Activated CD8-positive, alpha-beta T cell treated with anti-CD3 and anti-CD28 coated beads for 36 hours (primary cell): Measurements from ENCODE around the gene VEGFB. TPM values are rescaled to one million over a fixed set of nuclear protein-coding genes. Genes with fewer than 3 reads are reported as not detected.
A peak's percentile ranks its signal among the peaks of the same experiment; 100 is the strongest.

Experiments
- ATAC-seq: fragments of 200-7000 bp; cut with Tn5 transposase; one replicate; pipeline ENCODE4 v1.10.0; 2021; ENCODE audit warnings: mild to moderate bottlenecking, moderate library complexity
- CTCF ChIA-PET: fragments of 350-600 bp; sonication (Branson Sonifier 250); formaldehyde crosslinking; loops from one replicate; lab custom pipeline; 2021; ENCODE audit warnings: antibody characterized with exemption; lab: Charles Lee
- POLR2A ChIA-PET: fragments of 350-600 bp; sonication (Branson Sonifier 250); formaldehyde crosslinking; loops from one replicate; lab custom pipeline; 2021; ENCODE audit warnings: antibody characterized with exemption; lab: Charles Lee
- DNase-seq: peaks from one replicate; pipeline ENCODE4 v3.0.0-alpha.2; 2020
- H3K27ac Mint-ChIP-seq: one replicate; pipeline ENCODE4 v1.8.0; 2021; ENCODE audit warnings: mild to moderate bottlenecking, mixed read lengths
- H3K27me3 Mint-ChIP-seq: one replicate; pipeline ENCODE4 v1.8.0; 2021; ENCODE audit warnings: mixed read lengths
- H3K36me3 Mint-ChIP-seq: one replicate; pipeline ENCODE4 v1.8.0; 2021; ENCODE audit warnings: low read depth, mixed read lengths
- H3K4me1 Mint-ChIP-seq: one replicate; pipeline ENCODE4 v1.8.0; 2021; ENCODE audit warnings: low read depth, mixed read lengths
- H3K4me3 Mint-ChIP-seq: one replicate; pipeline ENCODE4 v1.8.0; 2021; ENCODE audit warnings: mild to moderate bottlenecking, moderate library complexity, mixed read lengths
- H3K9me3 Mint-ChIP-seq: one replicate; pipeline ENCODE4 v1.8.0; 2021; ENCODE audit warnings: mixed read lengths
- CTCF ChIP-seq: fragments of 200-600 bp; IDR thresholded peaks from one replicate; pipeline ENCODE4 v1.8.0; 2022; ENCODE audit warnings: antibody characterized with exemption, mild to moderate bottlenecking
- intact Hi-C: fragments of 100-400 bp; cut with micrococcal nuclease; formaldehyde crosslinking; loops from one replicate; pipeline ENCODE4 v1.10.0; 2022
- total RNA-seq, 2 experiments: library from RNA; stranded (reverse); gene quantifications; one replicate each; pipeline ENCODE4 v1.2.3, GENCODE V29; 2021

The VEGFB gene
- total RNA-seq, 2 experiments from 2014 or later = 86.6 to 104 TPM

DNA sequence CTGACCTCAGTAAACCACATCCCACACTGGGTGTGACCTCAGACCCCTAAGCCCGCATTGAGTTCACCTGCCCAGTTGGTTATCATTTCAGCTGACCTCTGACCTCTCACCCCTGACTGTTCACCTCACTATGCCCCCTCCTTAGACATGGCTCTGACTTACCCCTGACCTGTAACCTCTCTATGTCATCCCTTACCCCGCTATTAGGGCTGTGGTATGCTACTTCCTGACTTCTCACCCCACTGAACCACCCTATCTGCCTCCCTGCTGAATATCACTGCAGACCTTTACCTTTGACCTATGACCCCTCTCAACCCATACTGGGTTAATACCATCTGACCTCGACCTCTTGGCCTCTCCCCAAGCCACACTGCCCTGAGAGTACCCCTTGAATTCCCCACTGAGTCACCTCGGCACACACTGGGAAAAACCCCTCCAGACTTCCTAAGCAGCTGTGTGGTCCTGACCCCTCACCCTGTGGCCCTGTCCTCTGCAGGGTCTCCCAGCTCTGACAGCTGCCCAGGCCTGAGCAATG lies 25.2 kb downstream of the VEGFB start:
- H3K4me3 Mint-ChIP-seq = no peak overlapping the region
- CTCF ChIA-PET = interaction anchor here (1.6 kb wide), 1 partner anchor 24 kb away, joined by 3 read pairs; the partner anchor contains the start of gene BAD

DNA sequence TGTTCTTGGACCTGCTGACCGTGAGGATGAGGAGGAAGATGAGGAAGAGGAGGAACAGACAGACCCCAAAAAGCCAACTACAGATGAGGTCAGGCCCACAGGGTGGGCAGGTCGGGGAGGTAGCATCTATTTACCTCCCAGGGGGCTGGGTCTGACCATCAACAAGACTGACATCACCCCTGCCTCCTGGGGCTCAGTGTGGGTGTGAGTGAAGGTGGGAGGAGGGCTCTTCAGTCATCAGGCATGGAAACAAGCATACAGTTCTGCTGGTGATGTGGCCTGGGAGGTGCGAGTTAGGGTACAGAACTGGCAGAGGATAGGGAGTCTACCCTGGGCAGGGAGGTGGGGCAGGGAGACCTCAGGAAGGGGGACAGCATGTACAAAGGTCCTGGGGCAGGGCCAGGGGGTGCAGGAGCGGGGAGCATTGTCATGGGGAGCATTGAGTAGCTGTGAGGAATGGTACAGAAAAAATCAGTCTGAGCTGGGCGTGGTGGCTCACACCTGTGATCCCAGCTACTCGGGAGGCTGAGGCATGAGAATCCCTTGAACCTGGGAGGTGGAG lies 25.8 kb downstream of the VEGFB start:
- CTCF ChIA-PET = interaction anchor here (1.8 kb wide), 1 partner anchor 9 kb away, joined by 8 read pairs; the partner anchor contains the start of gene PLCB3
- H3K4me3 Mint-ChIP-seq = no peak overlapping the region
- H3K27ac Mint-ChIP-seq = peak overlapping the region; percentile 32
- peaks cover 14% of the 10 kb centered on the region for H3K36me3 Mint-ChIP-seq
- POLR2A ChIA-PET = interaction anchor here (2.1 to 2.7 kb wide), 2 partner anchors 8 to 17 kb away, joined by 6 to 14 read pairs; no protein-coding TSS in a partner anchor
- H3K9me3 Mint-ChIP-seq = no peaks in the 10 kb centered on the region
- DNase-seq (no peak), ATAC-seq (peak; percentile 37)
- no peaks in the 10 kb centered on the region for H3K27me3 Mint-ChIP-seq
- H3K4me1 Mint-ChIP-seq = peaks cover 12% of the 10 kb centered on the region
- no peak for TF ChIP-seq CTCF
- intact Hi-C loops = no loop called here

More for the DNA sequence above, 25.2 kb downstream of the VEGFB start:
- Mint-ChIP-seq H3K4me1 (peaks cover 12% of the 10 kb centered on the region), H3K27me3 (no peaks in the 10 kb centered on the region), H3K27ac (peak overlapping the region; percentile 32), H3K9me3 (no peaks in the 10 kb centered on the region), H3K36me3 (peaks cover 14% of the 10 kb centered on the region)
- intact Hi-C loops = no loop called here
- peak; percentile 40 for ATAC-seq
- TF ChIP-seq CTCF = no peak
- DNase-seq = no peak
- POLR2A ChIA-PET = interaction anchor here (0.6 to 2.7 kb wide), 3 partner anchors 9 to 74 kb away, joined by 4 to 14 read pairs (median 6); partner anchors contain the start of gene STIP1

DNA sequence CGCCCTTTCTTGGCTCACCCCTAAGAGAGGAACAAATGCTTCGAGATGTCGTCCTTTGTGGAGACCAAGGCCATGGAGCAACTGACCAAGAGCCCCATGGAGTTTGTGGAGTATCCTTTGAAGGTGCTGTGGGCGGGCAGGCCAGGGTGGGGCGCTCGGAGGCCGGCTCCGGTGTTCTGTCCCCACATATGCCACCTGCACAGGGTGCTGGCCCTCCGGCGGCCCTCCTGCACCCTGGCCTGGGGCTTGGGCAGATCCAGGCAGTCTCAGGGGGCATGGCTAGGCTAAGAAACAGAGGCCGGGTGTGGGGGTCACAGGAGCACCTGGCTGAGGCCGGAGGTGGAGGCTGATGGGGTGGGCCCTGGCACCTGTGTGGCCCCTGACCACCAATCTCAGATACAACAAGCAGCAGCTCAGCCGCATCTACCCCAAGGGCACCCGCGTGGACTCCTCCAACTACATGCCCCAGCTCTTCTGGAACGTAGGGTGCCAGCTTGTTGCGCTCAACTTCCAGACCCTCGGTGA lies 27.2 kb downstream of the VEGFB start:
- H3K4me1 Mint-ChIP-seq = peaks cover 12% of the 10 kb centered on the region
- H3K4me3 Mint-ChIP-seq = no peak overlapping the region
- H3K27me3 Mint-ChIP-seq = no peaks in the 10 kb centered on the region
- H3K36me3 Mint-ChIP-seq = peaks cover 12% of the 10 kb centered on the region
- ChIA-PET CTCF (interaction anchor here (1.8 kb wide), 1 partner anchor 10 kb away, joined by 8 read pairs; the partner anchor contains the start of gene PLCB3), POLR2A (interaction anchor here (0.9 to 2.1 kb wide), 2 partner anchors 9 to 18 kb away, joined by 5 to 6 read pairs; no protein-coding TSS in a partner anchor)
- DNase-seq (no peak), ATAC-seq (no peak)
- TF ChIP-seq CTCF = no peak
- intact Hi-C loops = no loop called here
- no peaks in the 10 kb centered on the region for H3K9me3 Mint-ChIP-seq
- H3K27ac Mint-ChIP-seq = no peak overlapping the region

DNA sequence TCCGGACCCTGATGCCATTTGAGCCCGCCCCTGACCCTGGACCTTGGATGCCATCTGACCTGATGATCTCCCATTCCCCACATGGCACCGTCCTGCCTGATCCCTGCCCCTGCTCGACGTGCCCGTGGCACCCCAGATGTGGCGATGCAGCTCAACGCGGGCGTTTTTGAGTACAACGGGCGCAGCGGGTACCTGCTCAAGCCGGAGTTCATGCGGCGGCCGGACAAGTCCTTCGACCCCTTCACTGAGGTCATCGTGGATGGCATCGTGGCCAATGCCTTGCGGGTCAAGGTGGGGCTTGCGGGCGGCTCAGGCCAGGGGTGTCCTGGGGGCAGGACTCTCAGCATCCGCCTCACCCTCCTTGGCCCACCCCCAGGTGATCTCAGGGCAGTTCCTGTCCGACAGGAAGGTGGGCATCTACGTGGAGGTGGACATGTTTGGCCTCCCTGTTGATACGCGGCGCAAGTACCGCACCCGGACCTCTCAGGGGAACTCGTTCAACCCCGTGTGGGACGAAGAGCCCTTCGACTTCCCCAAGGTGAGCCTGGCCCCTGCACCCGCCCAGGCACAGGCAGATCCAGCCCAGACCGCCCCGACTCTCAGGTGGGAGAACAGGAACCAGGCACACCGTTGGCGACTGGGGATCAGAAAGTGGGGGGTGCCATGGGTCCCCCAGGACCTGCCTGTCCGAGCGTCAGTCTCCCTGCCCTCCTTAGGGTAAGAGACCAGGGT lies 28.1 kb downstream of the VEGFB start:
- ChIA-PET CTCF (interaction anchor here (1.0 to 1.8 kb wide), 3 partner anchors 11 to 39 kb away, joined by 3 to 8 read pairs (median 4); partner anchors contain the start of gene PLCB3), POLR2A (interaction anchor here (0.9 to 2.1 kb wide), 3 partner anchors 9 to 19 kb away, joined by 5 to 6 read pairs (median 5); no protein-coding TSS in a partner anchor)
- Mint-ChIP-seq H3K4me1 (peaks cover 12% of the 10 kb centered on the region), H3K27me3 (no peaks in the 10 kb centered on the region), H3K27ac (no peak overlapping the region), H3K4me3 (no peak overlapping the region), H3K9me3 (no peaks in the 10 kb centered on the region), H3K36me3 (peaks cover 12% of the 10 kb centered on the region)
- intact Hi-C loops = no loop called here
- ATAC-seq = no peak
- no peak for DNase-seq
- no peak for TF ChIP-seq CTCF
